K562 (cell line): ENCODE data around the gene ATL2. TPM values are rescaled to one million over a fixed set of nuclear protein-coding genes. Genes with fewer than 3 reads are reported as not detected.
A peak's percentile ranks its signal among the peaks of the same experiment; 100 is the strongest.

Source experiments
- ATAC-seq: fragments of 200-7000 bp; cut with Tn5 transposase; 3 replicates; pipeline ENCODE4 v1.9.1; 2020; ENCODE audit warnings: moderate library complexity
- Bru-seq: library from RNA; stranded (reverse); fragments of 400-500 nt; gene quantifications from one replicate; lab custom pipeline; 2021; lab: Mats Ljungman, UMichigan
- BruChase-seq, 2 experiments: library from RNA; stranded (reverse); fragments of 400-500 nt; gene quantifications; one replicate each; lab custom pipeline; 2021; lab: Mats Ljungman, UMichigan
- BruUV-seq: library from RNA; stranded (reverse); fragments of 400-500 nt; replicated peaks from 2 replicates; lab custom pipeline; 2021; lab: Mats Ljungman, UMichigan
- CTCF ChIA-PET: fragments of 300-600 bp; formaldehyde crosslinking; extraction: SDS; loops from one replicate; lab custom pipeline; 2021; ENCODE audit warnings: low intra/inter-chr PET ratio; lab: Yijun Ruan, JAX
- POLR2A ChIA-PET: fragments of 300-600, 350-650 bp; sonication (Branson Sonifier 250); formaldehyde crosslinking; extraction: SDS; loops from one replicate; lab custom pipeline; 2021; ENCODE audit warnings: antibody characterized with exemption, inconsistent platforms; lab: Yijun Ruan, JAX
- DNase-seq, 4 experiments: peaks; one replicate each; pipeline versions ENCODE4 v3.0.0 to v3.0.0-alpha.2; 2011 to 2018; ENCODE audit warnings: low spot score in 3 of 4, mixed read lengths in 3 of 4; ENCODE audit errors: extremely low read depth in 1 of 4
- FAIRE-seq: peaks from 2 replicates; lab custom pipeline; 2011; peaks lifted over from hg19 to GRCh38; lab: Jason Lieb, UNC
- H2AFZ ChIP-seq: 2 replicates; pipeline ENCODE4 v1.6.0; 2011; ENCODE audit warnings: low read depth, low read length, control low read depth, inconsistent platforms
- H3K27ac ChIP-seq: fragments of 200-600 bp; 3 replicates; pipeline ENCODE4 v1.8.0; 2011; ENCODE audit warnings: low read depth, mild to moderate bottlenecking, control low read depth, inconsistent platforms, low read length, moderate library complexity, mixed read lengths; ENCODE audit errors: extremely low read depth
- H3K27me3 ChIP-seq, 2 experiments: fragments of 300-600 bp in 1 of 2; 2 replicates in 1 of 2; 3 replicates in 1 of 2; pipeline versions ENCODE4 v1.6.0 to v1.8.0; 2011; ENCODE audit warnings: inconsistent platforms in 2 of 2, low read length in 2 of 2, mild to moderate bottlenecking in 1 of 2, mixed read lengths in 1 of 2, moderate library complexity in 1 of 2; ENCODE audit not compliant: control insufficient read depth in 2 of 2, insufficient read depth in 2 of 2
- H3K36me3 ChIP-seq: fragments of 300-600 bp; 3 replicates; pipeline ENCODE4 v1.8.0; 2011; ENCODE audit warnings: mild to moderate bottlenecking, low read length, inconsistent platforms; ENCODE audit not compliant: control insufficient read depth, insufficient read depth
- H3K4me1 ChIP-seq, 2 experiments: fragments of 200-600 bp in 1 of 2; replicated peaks in 1 of 2; 2 replicates in 1 of 2; 3 replicates in 1 of 2; pipeline versions ENCODE4 v1.5.1 to v1.8.0; 2011; ENCODE audit warnings: inconsistent platforms in 2 of 2, low read length in 2 of 2, mild to moderate bottlenecking in 1 of 2, mixed read lengths in 1 of 2, moderate library complexity in 1 of 2; ENCODE audit not compliant: control insufficient read depth in 2 of 2, insufficient read depth in 2 of 2
- H3K4me2 ChIP-seq: 2 replicates; pipeline ENCODE4 v1.6.1; 2011; ENCODE audit warnings: low read length, control low read depth, inconsistent platforms, mixed read lengths; ENCODE audit not compliant: insufficient read depth
- H3K4me3 ChIP-seq: fragments of 200-600 bp; sonication (generic), shearing (Covaris generic); 2 replicates; pipeline ENCODE4 v1.5.1; 2016; ENCODE audit warnings: control low read depth, inconsistent platforms
- H3K79me2 ChIP-seq: fragments of 200-600 bp; 3 replicates; pipeline ENCODE4 v1.8.0; 2011; ENCODE audit warnings: low read length, inconsistent platforms; ENCODE audit not compliant: control insufficient read depth, insufficient read depth
- H3K9ac ChIP-seq, 2 experiments: 2 replicates each; pipeline versions ENCODE4 v1.6.0 to v1.6.1; 2011; ENCODE audit warnings: low read depth in 2 of 2, low read length in 2 of 2, control low read depth in 1 of 2, inconsistent platforms in 1 of 2, mild to moderate bottlenecking in 1 of 2, mixed read lengths in 1 of 2; ENCODE audit not compliant: insufficient read depth in 1 of 2
- H3K9me1 ChIP-seq: one replicate; pipeline ENCODE4 v1.6.0; 2011; ENCODE audit warnings: inconsistent platforms, mild to moderate bottlenecking, low read length, moderate library complexity; ENCODE audit not compliant: control insufficient read depth, insufficient read depth
- H3K9me3 ChIP-seq: replicated peaks from 2 replicates; pipeline ENCODE4 v1.5.1; 2011; ENCODE audit warnings: low read depth, low read length, inconsistent platforms; ENCODE audit not compliant: control insufficient read depth, insufficient read depth
- H4K20me1 ChIP-seq: replicated peaks from 2 replicates; pipeline ENCODE4 v1.6.1; 2011; ENCODE audit warnings: low read length, inconsistent platforms, mixed read lengths; ENCODE audit not compliant: control insufficient read depth, insufficient read depth
- POLR2A ChIP-seq: fragments of 450-650 bp; conservative IDR thresholded peaks from 2 replicates; pipeline ENCODE4 v1.6.1; 2016
- RBBP5 ChIP-seq: fragments of 200-600 bp; sonication (generic); IDR thresholded peaks from 2 replicates; pipeline ENCODE4 v1.6.1; 2012; ENCODE audit warnings: borderline replicate concordance, mild to moderate bottlenecking, low read length, control low read depth, inconsistent platforms; ENCODE audit not compliant: insufficient read depth, poor library complexity, severe bottlenecking
- SAFB2 ChIP-seq: fragments of 200-400 bp; formaldehyde crosslinking; IDR thresholded peaks from 2 replicates; pipeline ENCODE4 v1.6.1; 2018; ENCODE audit warnings: borderline replicate concordance, low read length, low read depth, moderate library complexity; ENCODE audit not compliant: severe bottlenecking
- SOX6 ChIP-seq: fragments of 450-650 bp; IDR thresholded peaks from 2 replicates; pipeline ENCODE4 v1.6.1; 2014; ENCODE audit warnings: mild to moderate bottlenecking
- TEAD1 ChIP-seq, 2 experiments: fragments of 450-650 bp in 1 of 2; sonication (generic) in 1 of 2; formaldehyde crosslinking; IDR thresholded peaks; 2 replicates each; pipeline versions ENCODE4 v1.4.0 to v1.8.0; 2020 to 2022; ENCODE audit warnings: mild to moderate bottlenecking in 2 of 2, missing genetic modification reagents in 1 of 2
- ZEB2 ChIP-seq: fragments of 450-650 bp; IDR thresholded peaks from 2 replicates; pipeline ENCODE4 v1.6.1; 2016
- WGBS: fragments of 100-300 bp; shearing (Covaris generic); methylation state at CpG from one replicate; pipeline ENCODE4 v1.1.6; 2016; ENCODE audit warnings: low coverage, mixed read lengths; ENCODE audit not compliant: insufficient coverage; ENCODE audit errors: missing lambda C conversion rate; 5-methylcytosine and 5-hydroxymethylcytosine counted together
- in situ Hi-C: fragments of 300-500 bp; cut with MboI; formaldehyde crosslinking; loops from 4 replicates; pipeline ENCODE4 v1.15.0; 2018; ENCODE audit warnings: inconsistent platforms, mixed read lengths
- intact Hi-C: fragments of 100-400 bp; cut with micrococcal nuclease; formaldehyde crosslinking; loops from 2 replicates; pipeline ENCODE4 v1.14.2; 2022
- long read RNA-seq, 3 experiments: library from polyadenylated mRNA in 2 of 3; library from RNA in 1 of 3; unstranded in 2 of 3; stranded (forward) in 1 of 3; transcript quantifications; one replicate each; pipeline ENCODE4 v2.0.0, GENCODE V29; 2019 to 2022
- polyA minus RNA-seq, 3 experiments: library from RNA; depleted of rRNA, polyadenylated mRNA; stranded (reverse); fragments of >200 nt; gene quantifications; 2 replicates each; pipeline ENCODE4 v1.2.3, GENCODE V29; 2011
- polyA plus RNA-seq, 8 experiments: library from polyadenylated mRNA; depleted of rRNA in 4 of 8; stranded (reverse) in 5 of 8; unstranded in 3 of 8; fragments of >200 nt; fragmentation: Nextera tagmentation in 2 of 8; fragmentation: Illumina TruSeq in 1 of 8; extraction: Ambion mirVana in 2 of 8; extraction: Trizol in 1 of 8; gene quantifications; 2 replicates each; pipeline versions ENCODE4 v1.2.1 to v1.2.3, GENCODE V29; 2011 to 2014; ENCODE audit warnings: inconsistent platforms in 1 of 8, missing spikeins in 1 of 8
- total RNA-seq, 7 experiments: library from RNA; depleted of rRNA in 6 of 7; stranded (reverse); fragments of >200 nt in 6 of 7; fragmentation: Illumina TruSeq in 2 of 7; extraction: Trizol in 2 of 7; gene quantifications; 2 replicates each; pipeline versions ENCODE4 v1.2.1 to v1.2.3, GENCODE V29; 2011 to 2021; ENCODE audit warnings: low replicate concordance in 1 of 7
- TF ChIP-seq, protein P1 (sequence below), 2 experiments: fragments of 150-350 bp in 1 of 2; IDR thresholded peaks; 2 replicates each; pipeline ENCODE4 v1.6.1; 2012 to 2016; ENCODE audit warnings: low read depth in 2 of 2, low read length in 2 of 2, mild to moderate bottlenecking in 1 of 2, moderate library complexity in 1 of 2
- TF ChIP-seq, protein P2 (sequence below): fragments of 250-450 bp; sonication (Bioruptor Pico); IDR thresholded peaks from 2 replicates; pipeline ENCODE4 v1.4.0; 2020; ENCODE audit warnings: mild to moderate bottlenecking, moderate library complexity, borderline replicate concordance

ATL2 gene
- 205 and 381 TPM in 2 replicates for total RNA-seq (2011; cell fraction: chromatin; rRNA removed; ENCODE audit: low replicate concordance)
- total RNA-seq (2011; cell fraction: nucleolus; rRNA removed) = 125 and 161 TPM in 2 replicates
- total RNA-seq (2011; cell fraction: nucleoplasm; rRNA removed) = 140 and 164 TPM in 2 replicates
- total RNA-seq (2014; rRNA removed) (73.3 and 86.1 TPM in 2 replicates), total RNA-seq (2014; rRNA removed; fragmentation: Illumina TruSeq; extraction: Trizol) (80.8 and 92.2 TPM in 2 replicates), total RNA-seq (2015; rRNA removed; fragmentation: Illumina TruSeq; extraction: Trizol) (66.2 and 70.2 TPM in 2 replicates), total RNA-seq (2021) (71.3 and 72.1 TPM in 2 replicates), polyA plus RNA-seq (2011; rRNA removed) (57.7 and 77.0 TPM in 2 replicates), polyA plus RNA-seq (2014; fragmentation: Illumina TruSeq; extraction: Trizol) (56.8 and 60.5 TPM in 2 replicates), polyA plus RNA-seq (2014; fragmentation: Nextera tagmentation; extraction: Ambion mirVana) (10 to 100 TPM; 12.0 to 18.3 TPM), polyA plus RNA-seq (2014; rRNA removed) (63.0 and 69.3 TPM in 2 replicates), polyA minus RNA-seq (2011; rRNA and poly(A)+ RNA removed) (181 and 188 TPM in 2 replicates), Bru-seq, nascent RNA (percentile 91 among the genes with signal in this experiment), BruChase-seq, experiment 1, labeled RNA remaining after a 2-hour chase (percentile 93 among the genes with signal in this experiment), BruChase-seq, experiment 2, labeled RNA remaining after a 6-hour chase (percentile 94 among the genes with signal in this experiment)
- 49.6 and 61.3 TPM in 2 replicates for polyA plus RNA-seq (2011; cell fraction: cytosol; rRNA removed)
- 98.8 and 112 TPM in 2 replicates for polyA plus RNA-seq (2011; cell fraction: nucleus; rRNA removed)
- 36.9 and 41.3 TPM in 2 replicates for polyA plus RNA-seq (2012)
- 39.6 and 57.6 TPM in 2 replicates for polyA minus RNA-seq (2011; cell fraction: cytosol; rRNA and poly(A)+ RNA removed)
- polyA minus RNA-seq (2011; cell fraction: nucleus; rRNA and poly(A)+ RNA removed) = 129 and 178 TPM in 2 replicates
- long read RNA-seq, experiment 1, transcript ATL2-201 (13 exons, 2,868 nt) = major isoform, 63 of 171 reads
- long read RNA-seq, experiment 1, partial matches to known transcripts = 58 of 171 reads
- long read RNA-seq, experiment 1, other reads (novel, unspliced or antisense) = 46 of 171 reads
- long read RNA-seq, experiment 2, transcript ATL2-201 (13 exons, 2,868 nt) = major isoform, 11 of 42 reads
- long read RNA-seq, experiment 2, partial matches to known transcripts = 6 of 42 reads
- long read RNA-seq, experiment 2, other reads (novel, unspliced or antisense) = 25 of 42 reads
- long read RNA-seq, experiment 3, transcript ATL2-201 (13 exons, 2,868 nt) = major isoform, 11 of 20 reads
- long read RNA-seq, experiment 3, partial matches to known transcripts = 3 of 20 reads
- long read RNA-seq, experiment 3, other reads (novel, unspliced or antisense) = 6 of 20 reads

DNA sequence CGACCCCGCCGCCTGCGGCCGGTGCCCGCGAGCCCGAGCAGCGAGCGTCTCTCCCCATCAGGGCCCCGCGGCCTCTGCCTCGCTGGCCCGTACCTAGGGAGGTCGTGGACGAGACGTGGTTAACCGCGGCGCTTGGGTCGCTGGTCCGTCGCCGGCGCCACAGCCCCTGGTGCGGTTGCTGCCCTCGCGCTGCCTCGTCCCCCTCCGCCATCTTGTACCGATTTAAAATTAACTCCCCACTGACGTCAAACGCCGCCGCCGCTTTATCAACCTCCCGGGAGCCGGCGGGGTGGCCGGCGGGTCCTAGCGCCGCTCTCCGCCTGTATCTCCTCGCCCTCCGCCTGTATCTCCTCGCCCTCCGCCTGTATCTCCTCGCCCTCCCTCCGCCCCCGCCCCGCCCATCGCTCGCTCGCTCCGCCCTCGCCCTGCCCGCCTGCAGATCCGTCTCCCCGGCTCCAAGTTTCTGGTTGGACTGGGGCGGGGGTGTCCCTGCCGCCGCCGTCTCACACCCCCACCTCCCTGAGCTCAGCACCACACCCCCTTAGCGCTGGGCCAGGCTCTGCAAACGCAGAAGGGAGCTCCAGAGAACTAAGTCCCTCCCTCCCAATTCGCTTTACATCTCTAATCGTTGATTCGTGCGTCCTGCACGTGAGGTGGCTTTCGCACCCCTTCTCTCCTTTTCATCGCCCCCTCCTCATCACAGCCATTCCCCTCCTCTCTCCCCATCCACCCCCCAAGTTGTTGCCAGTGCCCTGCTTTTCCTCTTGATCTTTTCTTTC lies at the start of gene ATL2:
ATL2 (minus strand) TSS at position 224 of the 779 bp plus-strand sequence; CDS start at position 211, 13 bp downstream.
- BruUV-seq = no TSS peak
- under 1% methylated on average over 42 of the region's 73 CpGs for WGBS
- no peaks in the 10 kb centered on the region for H3K9me3 ChIP-seq
- H3K9me1 ChIP-seq = no peaks in the 10 kb centered on the region
- H3K9ac ChIP-seq = peak within 1 kb of the TSS; percentile 96 to 100
- H3K27ac ChIP-seq = peak within 1 kb of the TSS; percentile 96
- H3K36me3 ChIP-seq = peaks cover 30% of the 10 kb centered on the region
- no peaks in the 10 kb centered on the region for H3K27me3 ChIP-seq
- peak; percentile 91 to 97 (median 92) for DNase-seq
- peak; percentile 80 for ATAC-seq
- H3K4me2 ChIP-seq = peak within 1 kb of the TSS; percentile 96
- peak; percentile 54 for FAIRE-seq
- POLR2A ChIA-PET = interaction anchor here (0.5 to 5.3 kb wide), 14 partner anchors 7 to 374 kb away, joined by 3 to 111 read pairs (median 4); partner anchors contain the start of gene SRSF7
- peak within 1 kb of the TSS; percentile 94 for H2AFZ ChIP-seq
- peaks cover 27% of the 10 kb centered on the region for H4K20me1 ChIP-seq
- CTCF ChIA-PET = no interaction called here
- peaks cover 48% of the 10 kb centered on the region for H3K79me2 ChIP-seq
- H3K4me3 ChIP-seq = peak within 1 kb of the TSS; percentile 91
- H3K4me1 ChIP-seq = peaks cover 11 to 34% of the 10 kb centered on the region in 2 experiments
- in situ Hi-C loops (no loop called here), intact Hi-C loops (loop anchor here (1.0 to 5.0 kb wide), 3 partner anchors 9 to 131 kb away; no protein-coding TSS in a partner anchor)
- TF ChIP-seq ZEB2 (peak; percentile 49; the same call in 1 of the 2 replicates), POLR2A (peak; percentile 92), TEAD1 (CRISPR knock-in tag; IDR thresholded peaks at IDR 0.05) (peak in 1 of 2 experiments; percentile 21; a peak in 1 of 4 replicates), SOX6 (no peak), RBBP5 (peak; percentile 83), SAFB2 (no peak)
- TF ChIP-seq, protein P1, sequence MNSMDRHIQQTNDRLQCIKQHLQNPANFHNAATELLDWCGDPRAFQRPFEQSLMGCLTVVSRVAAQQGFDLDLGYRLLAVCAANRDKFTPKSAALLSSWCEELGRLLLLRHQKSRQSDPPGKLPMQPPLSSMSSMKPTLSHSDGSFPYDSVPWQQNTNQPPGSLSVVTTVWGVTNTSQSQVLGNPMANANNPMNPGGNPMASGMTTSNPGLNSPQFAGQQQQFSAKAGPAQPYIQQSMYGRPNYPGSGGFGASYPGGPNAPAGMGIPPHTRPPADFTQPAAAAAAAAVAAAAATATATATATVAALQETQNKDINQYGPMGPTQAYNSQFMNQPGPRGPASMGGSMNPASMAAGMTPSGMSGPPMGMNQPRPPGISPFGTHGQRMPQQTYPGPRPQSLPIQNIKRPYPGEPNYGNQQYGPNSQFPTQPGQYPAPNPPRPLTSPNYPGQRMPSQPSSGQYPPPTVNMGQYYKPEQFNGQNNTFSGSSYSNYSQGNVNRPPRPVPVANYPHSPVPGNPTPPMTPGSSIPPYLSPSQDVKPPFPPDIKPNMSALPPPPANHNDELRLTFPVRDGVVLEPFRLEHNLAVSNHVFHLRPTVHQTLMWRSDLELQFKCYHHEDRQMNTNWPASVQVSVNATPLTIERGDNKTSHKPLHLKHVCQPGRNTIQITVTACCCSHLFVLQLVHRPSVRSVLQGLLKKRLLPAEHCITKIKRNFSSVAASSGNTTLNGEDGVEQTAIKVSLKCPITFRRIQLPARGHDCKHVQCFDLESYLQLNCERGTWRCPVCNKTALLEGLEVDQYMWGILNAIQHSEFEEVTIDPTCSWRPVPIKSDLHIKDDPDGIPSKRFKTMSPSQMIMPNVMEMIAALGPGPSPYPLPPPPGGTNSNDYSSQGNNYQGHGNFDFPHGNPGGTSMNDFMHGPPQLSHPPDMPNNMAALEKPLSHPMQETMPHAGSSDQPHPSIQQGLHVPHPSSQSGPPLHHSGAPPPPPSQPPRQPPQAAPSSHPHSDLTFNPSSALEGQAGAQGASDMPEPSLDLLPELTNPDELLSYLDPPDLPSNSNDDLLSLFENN (IDR thresholded peaks at IDR 0.05; ENCODE audit: low read depth in 2 of 2, low read length in 2 of 2) = 0 out of 4 replicates have a peak, but pooled peaks of 1 of the 2 experiments have one; percentile 14
- TF ChIP-seq, protein P2, sequence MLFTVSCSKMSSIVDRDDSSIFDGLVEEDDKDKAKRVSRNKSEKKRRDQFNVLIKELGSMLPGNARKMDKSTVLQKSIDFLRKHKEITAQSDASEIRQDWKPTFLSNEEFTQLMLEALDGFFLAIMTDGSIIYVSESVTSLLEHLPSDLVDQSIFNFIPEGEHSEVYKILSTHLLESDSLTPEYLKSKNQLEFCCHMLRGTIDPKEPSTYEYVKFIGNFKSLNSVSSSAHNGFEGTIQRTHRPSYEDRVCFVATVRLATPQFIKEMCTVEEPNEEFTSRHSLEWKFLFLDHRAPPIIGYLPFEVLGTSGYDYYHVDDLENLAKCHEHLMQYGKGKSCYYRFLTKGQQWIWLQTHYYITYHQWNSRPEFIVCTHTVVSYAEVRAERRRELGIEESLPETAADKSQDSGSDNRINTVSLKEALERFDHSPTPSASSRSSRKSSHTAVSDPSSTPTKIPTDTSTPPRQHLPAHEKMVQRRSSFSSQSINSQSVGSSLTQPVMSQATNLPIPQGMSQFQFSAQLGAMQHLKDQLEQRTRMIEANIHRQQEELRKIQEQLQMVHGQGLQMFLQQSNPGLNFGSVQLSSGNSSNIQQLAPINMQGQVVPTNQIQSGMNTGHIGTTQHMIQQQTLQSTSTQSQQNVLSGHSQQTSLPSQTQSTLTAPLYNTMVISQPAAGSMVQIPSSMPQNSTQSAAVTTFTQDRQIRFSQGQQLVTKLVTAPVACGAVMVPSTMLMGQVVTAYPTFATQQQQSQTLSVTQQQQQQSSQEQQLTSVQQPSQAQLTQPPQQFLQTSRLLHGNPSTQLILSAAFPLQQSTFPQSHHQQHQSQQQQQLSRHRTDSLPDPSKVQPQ (CRISPR knock-in tag) = no peak
